Transverse colon (tissue), 3 donors: ENCODE results near the gene C10orf90.

Experiments used
- EP300 ChIP-seq: sonication (generic); formaldehyde crosslinking; IDR thresholded peaks from one replicate; pipeline ENCODE4 v1.6.1; 2017; ENCODE audit warnings: antibody characterized with exemption, low read depth
- POLR2A ChIP-seq: fragments of 450-650 bp; IDR thresholded peaks from one replicate; pipeline ENCODE4 v1.6.1; 2016; ENCODE audit warnings: antibody characterized with exemption, mild to moderate bottlenecking, moderate library complexity
- POLR2AphosphoS5 ChIP-seq, 3 donors: sonication (generic); formaldehyde crosslinking; IDR thresholded peaks; one replicate each; pipeline ENCODE4 v1.6.1; 2016; ENCODE audit warnings: antibody characterized with exemption in 3 of 3

DNA sequence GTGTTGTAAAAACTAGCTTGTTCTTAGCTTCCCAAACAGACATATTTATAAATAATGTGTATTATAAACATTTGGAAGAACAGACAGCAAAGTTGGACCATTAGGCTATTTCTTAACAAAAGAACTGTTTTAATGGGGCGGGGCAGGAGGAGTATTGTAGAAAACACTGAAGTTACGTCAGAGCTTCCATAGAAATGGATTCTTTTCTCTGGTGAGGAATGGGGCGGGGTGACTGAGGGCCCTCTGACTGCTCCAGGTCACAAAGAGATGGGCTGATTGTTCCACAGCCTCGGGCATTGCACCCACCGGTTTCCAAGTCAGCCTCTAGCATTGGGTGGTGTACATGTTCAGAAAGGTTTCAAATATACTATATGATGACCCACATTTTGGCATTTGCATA is 245.5 kb downstream of the C10orf90 start:
- TF ChIP-seq POLR2A = no peak
- no peak for TF ChIP-seq POLR2AphosphoS5 (IDR thresholded peaks at IDR 0.05)
- TF ChIP-seq EP300 = no peak
